ENCODE results near the gene RPIA. TPM values are rescaled to one million over a fixed set of nuclear protein-coding genes. Genes with fewer than 3 reads are reported as not detected.
"Not testable (repeated sequence)": the region's sequence is repeated elsewhere in the genome, so short reads cannot be mapped to it uniquely, and the experiment has no call there.

RPIA gene
- polyA plus RNA-seq, 3 donors = 30.0 to 34.0 (median 33.7) TPM

DNA sequence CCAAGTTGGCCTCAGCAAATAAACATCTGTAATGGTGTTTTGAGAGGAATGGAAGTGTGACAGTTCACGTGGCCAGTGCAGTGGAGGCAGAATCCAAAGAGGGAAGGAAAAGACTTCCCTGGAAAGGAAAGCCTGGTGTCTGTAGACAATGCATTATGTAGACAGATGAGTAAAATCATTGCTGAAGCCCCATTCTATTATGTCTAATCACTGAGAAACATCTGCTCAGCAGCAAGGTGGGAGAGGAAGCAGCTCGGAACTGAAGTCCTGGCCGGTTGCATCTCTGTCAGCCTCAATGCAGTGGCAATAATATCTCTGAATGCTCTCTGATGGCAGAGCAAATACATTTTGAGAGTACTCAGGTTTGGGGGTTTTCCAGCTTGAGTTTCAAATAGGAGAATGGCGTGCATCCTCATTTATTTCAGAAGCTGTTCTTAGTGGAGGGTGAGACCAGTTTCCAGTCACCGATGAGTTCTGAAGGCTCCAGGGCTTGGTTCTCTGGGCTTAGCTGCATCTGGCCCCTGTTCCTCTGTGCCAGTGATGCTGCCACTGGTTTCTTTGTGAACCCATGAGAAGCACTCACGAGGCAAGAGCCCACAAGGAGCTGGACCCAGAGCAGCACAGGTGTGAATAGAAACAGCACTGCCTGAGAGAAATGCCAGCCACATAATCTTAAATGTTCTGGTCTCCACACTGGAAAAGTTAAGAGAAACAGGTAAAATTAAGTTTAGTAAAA is 63.3 kb downstream of the RPIA start:
- DNase-seq (ENCODE audit: extremely low read depth in 1 of 11, low read depth in 9 of 11, low spot score in 4 of 11) = no peak

DNA sequence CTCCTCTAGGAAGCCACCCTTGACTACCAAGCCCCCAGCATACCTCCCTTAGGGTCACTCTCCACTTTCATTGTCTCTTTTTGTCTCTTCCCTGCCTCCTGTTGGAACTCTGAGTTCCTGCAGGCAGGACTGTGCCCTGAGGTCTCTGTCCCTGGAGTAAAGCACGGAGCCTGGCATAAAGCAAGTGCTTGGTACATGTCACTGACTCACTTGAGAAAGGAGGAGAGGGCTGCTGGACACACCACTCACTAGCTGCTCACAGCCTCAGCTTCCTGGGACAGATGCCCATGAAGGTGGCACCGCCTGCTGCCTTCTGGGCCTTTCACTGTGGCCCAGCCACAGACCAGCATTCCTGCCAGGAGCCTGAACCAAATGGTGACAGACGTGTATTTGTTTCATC is 64.4 kb downstream of the RPIA start:
- DNase-seq (ENCODE audit: extremely low read depth in 1 of 11, low read depth in 9 of 11, low spot score in 4 of 11) = no peak

DNA sequence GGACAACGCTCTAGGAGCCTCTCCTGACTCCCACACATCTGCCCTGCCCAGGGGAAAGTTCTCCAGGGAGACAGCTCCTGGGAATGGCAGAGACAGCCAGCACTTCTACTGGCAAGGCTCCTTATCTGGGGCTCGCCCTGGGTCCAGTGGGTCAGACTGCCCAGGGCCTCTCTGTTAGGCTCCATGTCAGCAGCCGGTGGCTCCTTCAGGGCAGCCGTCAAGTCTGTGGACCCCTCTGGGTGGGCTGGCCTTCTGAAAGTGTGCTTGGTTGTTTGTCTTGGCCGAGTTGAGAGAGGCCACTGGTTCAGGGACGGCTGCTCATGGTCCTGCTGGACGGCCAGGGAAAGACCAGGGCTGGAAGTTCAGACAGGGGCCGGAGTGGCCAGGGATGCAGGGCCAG is 65.6 kb downstream of the RPIA start:
- no peak for DNase-seq (ENCODE audit: extremely low read depth in 1 of 11, low read depth in 9 of 11, low spot score in 4 of 11)

DNA sequence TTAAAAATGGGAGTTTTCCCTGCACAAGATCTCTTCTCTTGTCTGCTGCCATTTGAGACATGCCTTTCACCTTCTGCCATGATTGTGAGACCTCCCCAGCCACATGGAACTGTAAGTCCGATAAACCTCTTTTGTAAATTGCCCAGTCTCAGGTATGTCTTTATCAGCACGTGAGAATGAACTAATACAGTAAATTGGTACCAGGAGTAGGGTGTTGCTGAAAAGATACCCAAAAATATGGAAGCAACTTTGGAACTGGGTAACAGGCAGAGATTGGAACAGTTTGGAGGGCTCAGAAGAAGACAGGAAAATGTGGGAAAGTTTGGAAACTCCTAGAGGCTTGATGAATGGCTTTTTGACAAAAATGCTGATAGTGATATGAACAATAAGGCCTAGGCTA is 67.2 kb downstream of the RPIA start:
- not testable (repeated sequence) for DNase-seq (ENCODE audit: extremely low read depth in 1 of 11, low read depth in 9 of 11, low spot score in 4 of 11)

DNA sequence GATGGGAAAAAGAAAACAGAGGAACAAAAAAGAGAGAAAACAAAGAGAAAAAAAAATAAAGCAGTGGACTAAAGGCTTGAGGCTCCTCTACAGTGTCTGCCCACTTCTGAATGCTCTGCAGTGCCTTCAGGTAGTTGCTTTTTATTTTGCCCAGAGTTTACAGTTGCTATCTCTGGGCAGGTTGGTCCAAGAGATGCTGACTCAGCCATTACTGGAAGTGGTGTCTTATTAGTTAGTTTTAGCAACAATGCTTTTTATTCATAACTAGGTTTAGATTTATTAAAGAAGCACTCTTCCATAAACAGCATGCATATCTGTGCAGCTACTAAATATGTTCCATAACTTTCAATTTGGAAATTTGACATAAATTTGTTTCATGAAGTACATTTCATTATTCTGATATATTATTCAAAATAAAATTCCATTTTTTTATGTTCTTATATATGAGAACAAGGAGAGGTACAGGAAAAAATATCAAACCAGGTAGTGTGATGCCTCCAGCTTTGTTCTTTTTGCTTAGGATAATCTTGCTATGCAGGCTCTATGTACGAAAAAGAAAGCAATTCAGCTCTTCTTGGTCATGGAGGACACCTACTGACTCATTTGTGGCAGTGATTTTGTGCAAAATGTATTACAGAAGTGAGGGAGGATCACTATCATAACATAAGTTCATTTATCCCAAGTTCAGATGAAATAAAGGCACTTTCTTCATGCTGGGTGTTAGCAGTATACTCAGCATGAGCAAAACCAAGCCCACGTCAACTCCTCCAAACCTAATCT is 69.5 kb downstream of the RPIA start:
- no peak for DNase-seq (ENCODE audit: extremely low read depth in 1 of 11, low read depth in 9 of 11, low spot score in 4 of 11)

DNA sequence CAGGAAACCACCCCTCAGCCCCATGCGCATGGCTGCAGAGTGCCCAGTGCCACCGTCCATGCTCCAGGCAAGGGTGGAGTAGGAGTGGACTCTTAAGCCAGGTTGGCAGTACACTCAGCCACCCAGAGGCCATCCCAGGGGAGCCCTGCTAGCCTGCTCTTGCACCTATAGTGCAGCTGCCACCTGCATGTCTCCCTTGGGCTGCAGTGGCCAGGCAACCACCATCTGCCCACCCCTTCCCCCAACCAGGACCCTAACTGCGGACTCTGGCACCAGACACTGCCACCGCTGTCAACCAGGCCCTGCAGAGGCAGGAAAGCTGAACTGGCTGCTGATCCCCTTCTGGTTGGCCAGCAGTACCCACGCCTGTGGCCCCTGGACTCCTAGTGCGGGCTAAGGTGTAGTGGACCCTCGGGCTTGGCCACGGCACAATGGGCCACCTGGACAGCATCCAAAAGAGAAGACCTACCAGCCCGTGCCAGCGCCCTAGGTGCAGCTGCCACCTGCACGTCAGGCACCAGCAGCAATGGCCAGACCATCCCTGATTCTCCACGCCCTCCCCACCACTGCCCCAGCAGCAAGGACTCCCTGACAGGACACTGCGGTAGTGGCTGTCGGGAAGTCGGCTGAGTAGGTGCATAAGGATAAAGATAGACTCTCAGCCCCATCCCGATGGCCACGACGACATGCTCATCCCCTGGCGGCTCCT is 72.8 kb downstream of the RPIA start:
- DNase-seq (ENCODE audit: extremely low read depth in 1 of 11, low read depth in 9 of 11, low spot score in 4 of 11) = no peak

DNA sequence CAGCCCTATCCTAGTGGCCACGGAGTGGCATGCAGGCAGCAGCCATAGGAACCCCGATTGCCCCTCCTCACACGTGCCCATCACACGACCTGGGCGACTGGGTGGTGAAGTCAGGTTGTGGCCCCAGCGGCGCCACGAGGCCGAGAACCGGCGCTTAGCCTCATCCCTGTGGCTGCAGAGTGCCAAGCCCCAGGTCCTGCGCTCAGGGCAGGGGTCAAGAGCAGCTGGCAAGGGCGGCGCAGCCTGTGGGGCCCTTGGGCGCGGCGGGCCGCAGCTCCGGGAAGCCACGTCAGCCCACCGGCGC is 73.3 kb downstream of the RPIA start:
- no peak for DNase-seq (ENCODE audit: extremely low read depth in 1 of 11, low read depth in 9 of 11, low spot score in 4 of 11)

DNA sequence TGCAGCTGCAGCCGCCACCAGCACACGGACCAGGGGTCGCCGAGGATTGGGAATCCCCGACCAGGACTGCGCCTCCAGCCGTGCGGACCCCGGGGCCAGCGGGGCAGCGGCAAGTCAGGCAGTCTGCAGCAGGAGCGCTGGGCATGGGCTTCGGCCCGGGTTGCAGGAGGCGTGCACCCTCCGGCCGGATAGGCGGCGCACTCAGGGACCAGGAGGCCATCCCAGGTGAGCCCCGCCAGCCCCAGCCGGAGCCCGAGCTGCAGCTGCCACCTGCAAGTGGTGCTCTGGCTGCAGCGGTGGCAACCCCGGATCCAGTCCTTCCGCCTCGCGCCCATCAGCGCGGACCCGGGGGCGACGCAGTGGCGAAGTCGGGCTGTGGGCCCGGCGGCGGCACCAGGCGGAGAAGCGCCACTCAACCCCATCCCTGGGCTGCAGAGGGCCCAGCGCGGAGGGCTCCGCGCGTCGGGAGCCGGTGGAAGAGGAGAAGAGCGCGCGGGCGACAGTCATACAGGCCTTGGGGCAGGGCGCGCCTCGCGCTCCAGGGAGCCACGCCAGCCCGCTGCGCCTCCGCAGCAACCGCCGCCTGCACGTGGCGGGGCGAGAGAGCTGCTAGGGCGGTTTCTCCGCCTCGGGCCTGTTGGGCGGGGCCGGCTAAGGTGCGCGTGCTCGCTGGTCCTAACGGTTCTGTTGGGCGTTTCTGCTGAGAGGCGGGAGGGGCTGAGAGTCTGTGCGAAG is 73.8 kb downstream of the RPIA start:
- DNase-seq (ENCODE audit: extremely low read depth in 1 of 11, low read depth in 9 of 11, low spot score in 4 of 11) = peak in 8 of 11 donors; percentile 15 to 33 (median 24)

DNA sequence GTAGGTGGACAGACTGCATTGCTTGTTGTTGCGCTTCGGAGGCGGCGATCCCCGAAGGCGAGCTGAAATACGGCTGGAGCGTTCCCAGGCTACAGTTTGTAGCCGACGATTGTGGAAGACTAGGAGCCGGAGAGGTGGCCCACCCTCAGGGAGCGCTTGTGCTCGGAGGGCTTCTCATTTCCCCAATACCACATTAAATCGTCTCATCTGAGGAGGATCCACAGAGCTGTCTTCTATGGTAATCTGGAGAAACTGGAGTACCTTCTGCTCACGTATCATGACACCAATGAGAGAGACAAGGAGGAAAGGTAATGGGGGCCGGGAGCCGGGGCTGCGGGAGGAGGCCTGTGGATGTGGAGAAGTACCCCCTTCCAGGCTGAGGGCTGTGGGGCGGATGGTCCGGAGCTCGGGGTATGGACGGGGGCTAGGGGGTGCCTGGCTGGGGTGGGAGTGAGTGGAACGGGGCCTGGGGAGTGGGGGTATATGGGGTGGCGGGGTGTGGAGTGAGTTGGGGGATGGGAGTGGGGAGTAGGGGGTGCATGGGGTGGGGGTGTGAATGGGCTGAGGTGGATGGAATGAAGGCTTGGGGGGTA is 74.5 kb downstream of the RPIA start:
- DNase-seq (ENCODE audit: extremely low read depth in 1 of 11, low read depth in 9 of 11, low spot score in 4 of 11) = not testable (repeated sequence)

DNA sequence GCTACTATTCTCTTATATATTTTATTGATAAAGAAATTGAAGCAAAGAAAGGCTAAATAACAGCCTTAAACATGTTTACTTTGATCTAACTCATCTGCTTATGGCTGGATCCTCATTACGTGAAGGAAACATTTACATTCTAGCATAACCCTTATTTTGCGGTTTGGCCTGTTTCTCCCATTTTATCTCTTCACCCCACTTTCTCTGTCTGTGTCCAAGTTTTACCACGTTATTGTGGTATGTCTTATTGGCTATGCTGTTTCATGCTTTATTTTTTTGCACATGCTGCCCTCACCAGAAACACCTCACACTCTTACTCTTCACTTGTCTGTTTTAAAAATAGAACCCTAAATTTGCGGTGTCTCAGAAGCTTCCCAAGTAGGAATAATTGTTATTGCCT is 78.5 kb downstream of the RPIA start:
- no peak for DNase-seq (ENCODE audit: extremely low read depth in 1 of 11, low read depth in 9 of 11, low spot score in 4 of 11)

DNA sequence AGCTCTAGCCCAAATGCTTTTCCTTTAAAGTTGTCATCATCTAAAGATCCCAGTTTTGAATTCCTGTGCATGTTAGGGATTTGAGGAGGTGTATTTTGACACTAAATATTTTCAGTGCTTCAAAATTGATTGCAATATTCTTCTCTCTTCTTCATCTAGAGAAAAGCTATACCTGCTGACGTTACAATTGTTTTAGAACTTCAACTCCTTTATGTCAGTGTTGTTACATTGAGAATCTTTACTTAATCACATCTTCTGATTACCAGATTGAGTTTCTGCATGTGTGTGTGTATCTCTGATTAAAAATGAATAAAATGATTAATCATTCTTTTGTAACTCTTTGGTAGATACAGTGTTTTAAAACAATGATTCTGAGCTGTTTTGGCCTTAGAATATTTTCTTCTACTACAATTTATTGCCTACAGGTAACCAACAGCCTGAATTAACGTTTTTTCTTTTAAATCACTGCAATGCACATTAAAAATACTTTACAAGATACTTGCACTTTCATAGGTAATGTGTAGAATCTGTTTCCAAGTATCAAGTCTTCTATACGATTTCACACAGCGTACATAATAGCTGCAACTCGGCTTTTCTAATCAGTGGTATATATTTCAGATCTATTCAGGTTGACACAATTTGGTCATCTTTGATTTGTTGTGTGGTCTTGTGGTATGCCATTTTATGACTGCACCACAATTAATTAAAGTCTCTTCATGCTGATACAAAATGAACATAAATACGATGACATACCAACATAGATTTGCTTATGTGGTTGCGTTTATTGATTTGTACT is 82.0 kb downstream of the RPIA start:
- DNase-seq (ENCODE audit: extremely low read depth in 1 of 11, low read depth in 9 of 11, low spot score in 4 of 11) = not testable (repeated sequence)

DNA sequence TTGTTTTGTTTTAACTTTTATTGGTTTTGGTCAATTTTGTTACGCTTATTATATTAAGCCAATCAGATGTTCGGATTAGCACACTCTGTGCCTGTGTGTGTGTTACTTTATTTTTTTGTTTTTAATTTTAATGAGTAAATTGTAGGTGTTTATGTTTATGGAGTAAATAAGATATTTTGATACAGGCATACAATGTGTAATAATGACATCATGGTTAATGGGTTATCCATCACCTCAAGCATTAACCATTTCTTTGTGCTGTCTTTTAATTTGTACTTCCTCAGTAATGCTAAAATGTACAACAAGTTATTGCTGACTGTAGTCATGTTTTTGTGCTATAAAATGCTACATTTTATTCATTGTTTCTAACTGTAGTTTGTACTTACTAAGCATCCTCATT is 97.7 kb downstream of the RPIA start:
- DNase-seq (ENCODE audit: extremely low read depth in 1 of 11, low read depth in 9 of 11, low spot score in 4 of 11) = not testable (repeated sequence)

DNA sequence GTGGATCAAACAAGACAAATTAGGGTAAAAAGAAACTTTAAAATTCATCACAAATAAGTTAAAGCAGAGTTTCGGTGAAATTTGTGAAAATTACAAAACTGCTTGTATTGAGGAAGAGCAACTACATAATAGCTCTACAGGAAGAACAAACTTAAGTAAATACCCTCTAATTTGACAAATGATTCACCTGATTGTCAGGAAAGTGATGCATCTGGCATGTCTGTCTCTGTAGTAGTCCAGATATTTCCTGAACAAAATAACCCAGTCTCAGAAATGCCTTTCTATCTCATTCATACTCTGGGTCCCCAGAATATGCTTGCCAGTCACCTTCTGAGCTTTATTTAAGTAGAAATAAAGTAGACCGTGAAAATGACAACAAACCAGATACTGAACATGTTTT is 104.5 kb downstream of the RPIA start:
- not testable (repeated sequence) for DNase-seq (ENCODE audit: extremely low read depth in 1 of 11, low read depth in 9 of 11, low spot score in 4 of 11)

DNA sequence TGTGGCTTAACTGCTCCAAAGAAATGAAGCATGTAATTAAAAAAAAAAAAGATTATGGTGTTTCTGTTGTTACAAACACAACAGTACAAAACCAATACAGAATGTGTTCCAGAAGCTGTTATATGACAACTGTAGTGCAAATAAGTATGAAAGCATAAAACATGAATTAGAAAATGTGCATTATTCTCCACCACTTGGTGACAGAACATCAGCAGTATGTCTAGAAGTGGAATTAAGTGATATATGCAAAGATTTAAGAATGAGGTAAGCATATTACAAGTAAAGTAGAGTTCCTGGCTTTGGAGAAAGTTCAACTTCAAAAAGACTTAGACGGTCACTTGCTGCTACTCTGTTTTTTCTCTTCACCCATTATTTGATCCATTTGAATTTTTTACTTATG is 105.0 kb downstream of the RPIA start:
- not testable (repeated sequence) for DNase-seq (ENCODE audit: extremely low read depth in 1 of 11, low read depth in 9 of 11, low spot score in 4 of 11)

DNA sequence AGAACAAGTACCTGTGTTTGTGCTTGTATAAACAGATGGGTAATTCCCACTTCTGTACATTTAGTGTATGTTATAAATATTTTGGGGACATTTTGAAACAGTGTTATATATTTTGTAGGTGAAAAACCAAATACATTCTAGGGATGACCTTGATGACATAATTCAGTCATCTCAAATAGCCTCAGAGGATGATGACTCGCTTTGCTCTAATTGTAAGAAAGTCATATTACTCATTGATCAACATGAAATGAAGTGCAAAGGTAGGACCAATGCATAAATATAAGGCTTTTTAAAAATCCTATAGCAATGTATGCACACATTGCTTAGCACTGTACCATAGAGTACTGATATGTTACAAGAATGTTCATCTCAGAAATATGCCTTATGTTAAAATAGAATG is 105.7 kb downstream of the RPIA start:
- not testable (repeated sequence) for DNase-seq (ENCODE audit: extremely low read depth in 1 of 11, low read depth in 9 of 11, low spot score in 4 of 11)
